ENCODE data around the gene PRXL2B.

DNA sequence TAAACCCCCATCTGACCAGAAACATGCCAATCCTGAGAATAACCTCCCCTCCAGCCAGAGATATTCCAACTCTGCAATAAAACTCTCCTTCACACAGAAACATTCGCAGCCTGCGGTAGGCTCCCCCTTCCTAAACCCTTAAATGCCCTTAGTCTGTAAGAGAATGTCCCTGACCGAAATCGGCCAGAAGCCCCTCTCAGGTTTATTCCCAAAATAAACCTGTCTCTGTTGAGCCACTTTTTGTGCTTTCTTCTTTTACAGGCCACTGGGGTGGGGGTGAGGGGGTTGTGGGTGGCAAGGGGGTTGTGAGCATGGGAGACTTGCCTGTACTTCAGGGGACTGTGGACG, 4.6 kb downstream of the PRXL2B start:
- TF ChIP-seq CTCF (IDR thresholded peaks at IDR 0.05) = no peak
- TF ChIP-seq POLR2A (IDR thresholded peaks at IDR 0.05) = no peak
